Fibroblast of lung (primary cell): ENCODE results near the gene APOB. TPM values are rescaled to one million over a fixed set of nuclear protein-coding genes. Genes with fewer than 3 reads are reported as not detected.

Experiments used
- DNase-seq, 2 donors: peaks; one replicate each; pipeline versions ENCODE4 v3.0.0 to v3.0.0-alpha.2; 2010; ENCODE audit warnings: low read depth in 2 of 2
- H2AFZ ChIP-seq: 2 replicates; pipeline ENCODE4 v1.5.1; 2012; ENCODE audit warnings: low read length, control low read depth, inconsistent platforms
- H3K27ac ChIP-seq: 2 replicates; pipeline ENCODE4 v1.5.1; 2011; ENCODE audit warnings: low read length, control low read depth; ENCODE audit not compliant: insufficient read depth
- H3K27me3 ChIP-seq: 2 replicates; pipeline ENCODE4 v1.5.1; 2011; ENCODE audit warnings: mild to moderate bottlenecking, low read length; ENCODE audit not compliant: control insufficient read depth, insufficient read depth
- H3K36me3 ChIP-seq: 2 replicates; pipeline ENCODE4 v1.5.1; 2011; ENCODE audit warnings: low read length; ENCODE audit not compliant: control insufficient read depth, insufficient read depth
- H3K4me1 ChIP-seq: 2 replicates; pipeline ENCODE4 v1.5.1; 2011; ENCODE audit warnings: low read length; ENCODE audit not compliant: control insufficient read depth, insufficient read depth; ENCODE audit errors: extremely low read depth
- H3K4me2 ChIP-seq: 2 replicates; pipeline ENCODE4 v1.5.1; 2011; ENCODE audit warnings: low read length, control low read depth; ENCODE audit not compliant: insufficient read depth; ENCODE audit errors: extremely low read depth
- H3K4me3 ChIP-seq, 4 experiments: fragments of 200-600 bp in 1 of 4; sonication (generic) in 1 of 4; replicated peaks in 1 of 4; 2 replicates each; pipeline ENCODE4 v1.5.1; 2011 to 2016; ENCODE audit warnings: low read length in 4 of 4, low read depth in 3 of 4, mild to moderate bottlenecking in 3 of 4, control low read depth in 2 of 4, inconsistent platforms in 1 of 4, mixed read lengths in 1 of 4; ENCODE audit not compliant: insufficient read depth in 1 of 4; ENCODE audit errors: control extremely low read depth in 1 of 4
- H3K79me2 ChIP-seq: 2 replicates; pipeline ENCODE4 v1.5.1; 2012; ENCODE audit warnings: mild to moderate bottlenecking, low read length, inconsistent platforms; ENCODE audit not compliant: control insufficient read depth, insufficient read depth
- H3K9ac ChIP-seq: 2 replicates; pipeline ENCODE4 v1.5.1; 2011; ENCODE audit warnings: mild to moderate bottlenecking, low read length, control low read depth; ENCODE audit not compliant: insufficient read depth
- H3K9me3 ChIP-seq: 2 replicates; pipeline ENCODE4 v1.5.1; 2012; ENCODE audit warnings: low read depth, low read length; ENCODE audit not compliant: control insufficient read depth, insufficient read depth
- H4K20me1 ChIP-seq: 2 replicates; pipeline ENCODE4 v1.5.1; 2011; ENCODE audit warnings: low read length; ENCODE audit not compliant: control insufficient read depth, insufficient read depth; ENCODE audit errors: extremely low read depth
- CTCF ChIP-seq, 2 donors: IDR thresholded peaks in 1 of 2; conservative IDR thresholded peaks in 1 of 2; 1 replicate in 1 of 2; 2 replicates in 1 of 2; pipeline ENCODE4 v1.5.1; 2011 to 2012; ENCODE audit warnings: low read length in 2 of 2, control low read depth in 1 of 2, inconsistent platforms in 1 of 2, low read depth in 1 of 2, mild to moderate bottlenecking in 1 of 2
- EZH2 ChIP-seq: IDR thresholded peaks from 2 replicates; pipeline ENCODE4 v1.5.1; 2012; ENCODE audit warnings: low read length, control low read depth, mild to moderate bottlenecking; ENCODE audit errors: missing control alignments
- polyA plus RNA-seq, 2 donors: library from polyadenylated mRNA; depleted of rRNA in 1 of 2; stranded (reverse) in 1 of 2; unstranded in 1 of 2; fragments of >200 nt; gene quantifications; 2 replicates each; pipeline ENCODE4 v1.2.1, GENCODE V29; 2011 to 2012; ENCODE audit warnings: missing spikeins in 1 of 2
- total RNA-seq: library from RNA; depleted of rRNA; stranded (reverse); fragments of >200 nt; gene quantifications from 2 replicates; pipeline ENCODE4 v1.2.1, GENCODE V29; 2014

Gene APOB
- total and polyA plus RNA-seq, 2 donors (not counting 1 experiment from before 2014, with no cell fraction given) = under 0.01 TPM; not detected in 1

- H3K9ac ChIP-seq = no peak overlapping the region
- TF ChIP-seq EZH2 (no peak), CTCF (conservative IDR thresholded peaks at IDR 0.05 in 1 of 2, IDR thresholded peaks at IDR 0.05 in 1 of 2; ENCODE audit: low read depth in 1 of 2, low read length in 2 of 2) (no peak)
- no peak overlapping the region for H3K27ac ChIP-seq
- no peaks in the 10 kb centered on the region for H3K36me3 ChIP-seq
- no peaks in the 10 kb centered on the region for H3K79me2 ChIP-seq
- no peak overlapping the region for H3K4me3 ChIP-seq
- no peak for DNase-seq
- H3K9me3 ChIP-seq = no peaks in the 10 kb centered on the region
- H3K4me1 ChIP-seq = no peaks in the 10 kb centered on the region
- H4K20me1 ChIP-seq = no peaks in the 10 kb centered on the region
- H2AFZ ChIP-seq = no peak overlapping the region
- H3K4me2 ChIP-seq = no peak overlapping the region
- no peaks in the 10 kb centered on the region for H3K27me3 ChIP-seq
These were observed 24.7 kb downstream of the APOB start for GRCh38 chr2:21019000-21019677.

- Histone ChIP-seq H3K4me3 (no peak overlapping the region), H4K20me1 (no peaks in the 10 kb centered on the region), H3K27ac (no peak overlapping the region), H3K79me2 (no peaks in the 10 kb centered on the region), H3K4me2 (no peak overlapping the region), H3K9ac (no peak overlapping the region), H2AFZ (no peak overlapping the region), H3K36me3 (no peaks in the 10 kb centered on the region), H3K27me3 (no peaks in the 10 kb centered on the region), H3K9me3 (no peaks in the 10 kb centered on the region), H3K4me1 (no peaks in the 10 kb centered on the region)
- no peak for DNase-seq
- no peak for TF ChIP-seq EZH2
- TF ChIP-seq CTCF (conservative IDR thresholded peaks at IDR 0.05 in 1 of 2, IDR thresholded peaks at IDR 0.05 in 1 of 2; ENCODE audit: low read depth in 1 of 2, low read length in 2 of 2) = no peak
These were observed 25.6 kb downstream of the APOB start for GRCh38 chr2:21018290-21018689.

GRCh38 chr2:21017748-21018276 lies 26.1 kb downstream of the APOB start:
- no peaks in the 10 kb centered on the region for H3K36me3 ChIP-seq
- H3K4me3 ChIP-seq = no peak overlapping the region
- H3K4me2 ChIP-seq = no peak overlapping the region
- no peaks in the 10 kb centered on the region for H3K4me1 ChIP-seq
- H2AFZ ChIP-seq = no peak overlapping the region
- no peak for DNase-seq
- H3K27ac ChIP-seq = no peak overlapping the region
- no peaks in the 10 kb centered on the region for H4K20me1 ChIP-seq
- no peaks in the 10 kb centered on the region for H3K9me3 ChIP-seq
- H3K27me3 ChIP-seq = no peaks in the 10 kb centered on the region
- TF ChIP-seq EZH2 = no peak
- TF ChIP-seq CTCF (conservative IDR thresholded peaks at IDR 0.05 in 1 of 2, IDR thresholded peaks at IDR 0.05 in 1 of 2; ENCODE audit: low read depth in 1 of 2, low read length in 2 of 2) = no peak
- H3K79me2 ChIP-seq = no peaks in the 10 kb centered on the region
- no peak overlapping the region for H3K9ac ChIP-seq
